Gastroesophageal sphincter (tissue), 3 donors: ENCODE results near the gene STX4.

Source experiments
- CTCF ChIP-seq, 4 experiments: fragments of 200-600 bp in 2 of 4; fragments of 450-650 bp in 2 of 4; sonication (generic) in 1 of 4; IDR thresholded peaks; one replicate each; pipeline ENCODE4 v1.5.1; 2017 to 2019; ENCODE audit warnings: antibody characterized with exemption in 4 of 4, mild to moderate bottlenecking in 2 of 4, moderate library complexity in 2 of 4
- POLR2A ChIP-seq, 2 donors: fragments of 450-650 bp; IDR thresholded peaks; one replicate each; pipeline ENCODE4 v1.6.1; 2017; ENCODE audit warnings: antibody characterized with exemption in 2 of 2, mild to moderate bottlenecking in 2 of 2, moderate library complexity in 1 of 2

- TF ChIP-seq CTCF (IDR thresholded peaks at IDR 0.05) (no peak), POLR2A (IDR thresholded peaks at IDR 0.05) (no peak)
Measured at GRCh38 chr16:31009894-31010584, 23.3 kb upstream of the STX4 start.
